Heart left ventricle (tissue), 16 donors: ENCODE measurements around the gene SSR2. TPM values are rescaled to one million over a fixed set of nuclear protein-coding genes. Genes with fewer than 3 reads are reported as not detected.

Experiments
- ATAC-seq, 4 donors: fragments of 200-7000 bp; cut with Tn5 transposase; one replicate each; pipeline ENCODE4 v1.9.1; 2020 to 2022; ENCODE audit warnings: moderate library complexity in 4 of 4, mild to moderate bottlenecking in 3 of 4, moderate number of reproducible peaks in 1 of 4
- DNase-seq, 5 donors: peaks; one replicate each; pipeline ENCODE4 v3.0.0-alpha.2; 2020
- H3K27ac ChIP-seq, 12 donors: fragments of 200-600 bp; sonication (generic) in 4 of 12; one replicate each; pipeline versions ENCODE4 v1.5.0 to v1.8.0; 2016 to 2022; ENCODE audit warnings: mild to moderate bottlenecking in 2 of 12
- H3K27me3 ChIP-seq, 9 donors: fragments of 200-600 bp; sonication (generic) in 2 of 9; one replicate each; pipeline versions ENCODE4 v1.5.1 to v1.8.0; 2016 to 2022; ENCODE audit warnings: mild to moderate bottlenecking in 3 of 9
- H3K36me3 ChIP-seq, 9 donors: fragments of 200-600 bp; sonication (generic) in 2 of 9; one replicate each; pipeline versions ENCODE4 v1.5.0 to v1.8.0; 2018 to 2022; ENCODE audit warnings: mild to moderate bottlenecking in 2 of 9
- H3K4me1 ChIP-seq, 12 donors: fragments of 200-600 bp; sonication (generic) in 4 of 12; one replicate each; pipeline versions ENCODE4 v1.5.0 to v1.8.0; 2016 to 2022; ENCODE audit warnings: mild to moderate bottlenecking in 3 of 12
- H3K4me3 ChIP-seq, 12 donors: fragments of 200-600 bp; sonication (generic) in 4 of 12; one replicate each; pipeline versions ENCODE4 v1.5.0 to v1.8.0; 2017 to 2022; ENCODE audit warnings: mild to moderate bottlenecking in 9 of 12, moderate library complexity in 4 of 12
- H3K9me3 ChIP-seq, 12 donors: fragments of 200-600 bp; sonication (generic) in 4 of 12; one replicate each; pipeline versions ENCODE4 v1.5.0 to v1.8.0; 2016 to 2022; ENCODE audit warnings: mild to moderate bottlenecking in 1 of 12
- POLR2A ChIP-seq, 2 donors: fragments of 450-650 bp; IDR thresholded peaks; one replicate each; pipeline ENCODE4 v1.6.1; 2017; ENCODE audit warnings: antibody characterized with exemption in 2 of 2, mild to moderate bottlenecking in 2 of 2, moderate library complexity in 2 of 2
- WGBS, 4 donors: extraction: QIAGEN DNeasy Blood & Tissue Kit in 2 of 4; methylation state at CpG; one replicate each; pipeline versions ENCODE4 v1.1.5 to v1.1.7; 2013 to 2018; 5-methylcytosine and 5-hydroxymethylcytosine counted together
- intact Hi-C, 10 donors: fragments of 100-400 bp; cut with DNase I; formaldehyde crosslinking; loops; one replicate each; pipeline versions ENCODE4 v1.11.1 to v1.14.2; 2022
- polyA plus RNA-seq, 2 donors: library from polyadenylated mRNA; stranded (reverse); fragments of 200-250 nt; gene quantifications; one replicate each; pipeline ENCODE4 v1.2.3, GENCODE V29; 2013
- total RNA-seq, 9 donors: library from RNA; depleted of rRNA in 2 of 9; stranded (reverse); fragments of >200 nt in 2 of 9; fragmentation: NEBNext Ultra II Directional in 3 of 9; extraction: Animal tissue kit (Norgen Biotek cat#: 25700) in 3 of 9; gene quantifications; one replicate each; pipeline versions ENCODE4 v1.1.0 to v1.2.4, GENCODE V29; 2016 to 2023
- TF ChIP-seq, protein P1 (sequence below), 12 donors: fragments of 200-600 bp; sonication (generic) in 4 of 12; IDR thresholded peaks; one replicate each; pipeline versions ENCODE4 v1.5.0 to v1.8.0; 2018 to 2022; ENCODE audit warnings: antibody characterized with exemption in 12 of 12, mild to moderate bottlenecking in 5 of 12
- donor health status: ischemic (EF 13 %, LVEDD 7.1; RV severe dilation, severe dysfunction).
- donor health status: healthy with polysubstance abuse.
- donor health status: DM: no; HTN: yes; CAD: no.
- donor health status: DM: no; HTN: no; CAD: no.
- donor health status: ischemic (EF 25% LVEDD 6.9; RV normal size, moderate dysfunction).
- donor health status: ischemic (EF 25% LVEDD 5.7; RV mildly dilated, moderate dysfunction).
- donor health status: healthy.
- donor health status: DM: yes; HTN: yes; CAD: no.
- donor health status: ischemic (EF 35%, LVEDD 5.7; RV mildly dilated, moderate dysfunction).
- donor health status: nonischemic (EF 11% LVEDD 7.7; RV severe dilation, severe dysfunction).
- donor health status: DM: yes; HTN: yes; CAD: no.
- donor health status: PGD.
- donor health status: ischemic (EF 29% LVEDD 5.4; RV normal size, mild dysfunction).
- donor health status: nonischemic (EF 23%, LVEDD 6.1; RV moderate dilation, normal function).

The SSR2 gene
- total and polyA plus RNA-seq, 11 donors, result 63.9 to 282 (median 81.2) TPM

DNA sequence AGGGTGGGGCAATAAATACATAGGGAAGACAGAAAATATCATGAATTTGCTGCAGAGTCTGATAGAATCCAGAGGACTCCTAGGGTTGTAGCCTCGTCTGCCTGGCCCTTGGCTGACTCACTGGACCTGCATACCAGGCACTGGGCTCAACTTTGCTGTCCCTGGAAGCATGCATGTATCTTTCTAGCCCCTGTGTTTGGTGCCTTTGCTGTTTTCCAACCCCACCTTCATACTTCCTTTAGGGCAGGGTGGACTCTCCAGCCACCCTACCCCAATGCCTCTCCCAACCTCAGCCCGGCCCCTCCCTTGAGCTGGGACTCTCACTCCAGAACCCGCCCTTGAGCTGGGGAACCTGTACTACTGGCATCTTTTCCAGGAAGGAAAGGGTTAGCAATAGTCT is 41.4 kb upstream of the SSR2 start:
- Histone ChIP-seq H3K4me3 (no peak overlapping the region), H3K9me3 (no peaks in the 10 kb centered on the region), H3K36me3 (peaks cover 0 to 17% (median 6%) of the 10 kb centered on the region in 9 donors), H3K4me1 (no peaks in the 10 kb centered on the region), H3K27me3 (no peaks in the 10 kb centered on the region), H3K27ac (no peak overlapping the region)
- ATAC-seq (no peak), DNase-seq (peak in 1 of 5 donors; percentile 39)
- 90 to 97% (median 93%) methylated on average over 3 of the region's 3 CpGs for WGBS, 4 donors
- TF ChIP-seq, protein P1, sequence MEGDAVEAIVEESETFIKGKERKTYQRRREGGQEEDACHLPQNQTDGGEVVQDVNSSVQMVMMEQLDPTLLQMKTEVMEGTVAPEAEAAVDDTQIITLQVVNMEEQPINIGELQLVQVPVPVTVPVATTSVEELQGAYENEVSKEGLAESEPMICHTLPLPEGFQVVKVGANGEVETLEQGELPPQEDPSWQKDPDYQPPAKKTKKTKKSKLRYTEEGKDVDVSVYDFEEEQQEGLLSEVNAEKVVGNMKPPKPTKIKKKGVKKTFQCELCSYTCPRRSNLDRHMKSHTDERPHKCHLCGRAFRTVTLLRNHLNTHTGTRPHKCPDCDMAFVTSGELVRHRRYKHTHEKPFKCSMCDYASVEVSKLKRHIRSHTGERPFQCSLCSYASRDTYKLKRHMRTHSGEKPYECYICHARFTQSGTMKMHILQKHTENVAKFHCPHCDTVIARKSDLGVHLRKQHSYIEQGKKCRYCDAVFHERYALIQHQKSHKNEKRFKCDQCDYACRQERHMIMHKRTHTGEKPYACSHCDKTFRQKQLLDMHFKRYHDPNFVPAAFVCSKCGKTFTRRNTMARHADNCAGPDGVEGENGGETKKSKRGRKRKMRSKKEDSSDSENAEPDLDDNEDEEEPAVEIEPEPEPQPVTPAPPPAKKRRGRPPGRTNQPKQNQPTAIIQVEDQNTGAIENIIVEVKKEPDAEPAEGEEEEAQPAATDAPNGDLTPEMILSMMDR (IDR thresholded peaks at IDR 0.05), result no peak
- TF ChIP-seq POLR2A (IDR thresholded peaks at IDR 0.05), result no peak
- intact Hi-C loops, result loop anchor here in 1 of 10 donors (10.0 kb wide), 1 partner anchor 127 kb away; the partner anchor contains the start of gene KHDC4

- H3K27ac ChIP-seq, result no peak within 1 kb of the TSS
- ATAC-seq (peak in 1 of 4 donors; percentile 14), DNase-seq (peak in 2 of 5 donors; percentile 13 to 22)
- peaks cover 0 to 28% (median 8%) of the 10 kb centered on the region in 9 donors for H3K36me3 ChIP-seq
- intact Hi-C loops, result loop anchor here in 1 of 10 donors (10.0 kb wide), 1 partner anchor 126 kb away; the partner anchor contains the start of gene KHDC4
- no peak for TF ChIP-seq POLR2A (IDR thresholded peaks at IDR 0.05)
- TF ChIP-seq, protein P1 (IDR thresholded peaks at IDR 0.05), result no peak
- no peak within 1 kb of the TSS for H3K4me3 ChIP-seq
- whole genome bisulfite sequencing, 4 donors, result 58 to 61% (median 60%) methylated on average over 11 of the region's 11 CpGs
- peaks cover 0 to 7% (median under 1%) of the 10 kb centered on the region in 12 donors for H3K4me1 ChIP-seq
- H3K9me3 ChIP-seq, result no peaks in the 10 kb centered on the region
- no peaks in the 10 kb centered on the region for H3K27me3 ChIP-seq
Measured at GRCh38 chr1:156060937-156061636, 40.3 kb upstream of the SSR2 start, which contains the start of gene RAB25. Gene RAB25, plus strand, starts transcription at chr1:156061160. Its CDS starts 241 bp downstream, at chr1:156061401.

DNA sequence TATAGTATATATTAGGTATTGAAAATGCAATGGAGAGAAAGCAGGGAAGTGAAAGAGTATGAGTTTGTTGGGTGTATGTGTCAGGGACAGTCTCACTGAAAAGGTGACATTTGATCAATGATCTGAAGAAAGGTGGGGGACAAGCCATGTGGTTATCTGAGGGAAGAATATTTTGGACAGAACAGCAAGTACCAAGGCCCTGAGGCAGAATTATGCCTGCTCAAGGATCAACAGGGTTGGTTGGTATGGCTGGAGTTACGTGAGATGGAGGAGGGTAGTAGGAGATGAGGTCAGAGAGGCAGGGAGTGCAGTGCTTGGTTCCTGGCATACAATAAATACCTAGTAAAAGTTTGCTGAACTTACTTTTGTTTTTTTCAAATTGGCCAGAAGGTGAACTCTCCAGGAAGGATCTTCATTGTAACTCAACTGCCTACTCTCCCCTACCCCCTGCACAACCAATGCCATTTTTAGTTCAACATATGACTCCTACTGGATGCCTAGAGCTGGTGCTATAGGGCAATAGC is 35.6 kb upstream of the SSR2 start:
- H3K9me3 ChIP-seq, result no peaks in the 10 kb centered on the region
- H3K27me3 ChIP-seq, result no peaks in the 10 kb centered on the region
- peaks cover 0 to 28% (median 8%) of the 10 kb centered on the region in 9 donors for H3K36me3 ChIP-seq
- no peak for DNase-seq
- peaks cover 0 to 35% (median 19%) of the 10 kb centered on the region in 12 donors for H3K4me1 ChIP-seq
- no peak for ATAC-seq
- intact Hi-C loops, result loop anchor here in 3 of 10 donors (5.0 to 10.0 kb wide), 3 partner anchors 34 to 122 kb away; partner anchors contain the start of genes KHDC4 (in 2 of the 3), SSR2 (in 2 of the 3) and RXFP4 (in 1 of the 3)
- H3K27ac ChIP-seq, result no peak overlapping the region
- peak overlapping the region in 2 of 12 donors; percentile 78 to 95 for H3K4me3 ChIP-seq
- TF ChIP-seq, protein P1 (IDR thresholded peaks at IDR 0.05), result no peak
- TF ChIP-seq POLR2A (IDR thresholded peaks at IDR 0.05), result no peak
- WGBS, 4 donors, result 93 to 100% (median 98%) methylated on average over 1 of the region's 1 CpG
